GM18519 (cell line): ENCODE data around the gene MCOLN2.
"Not testable (repeated sequence)": the region's sequence is repeated elsewhere in the genome, so short reads cannot be mapped to it uniquely, and the experiment has no call there.

Experiments
- ATAC-seq: cut with Tn5 transposase; IDR thresholded peaks from one replicate; pipeline ENCODE4 v1.9.1; 2021; ENCODE audit warnings: mild to moderate bottlenecking, moderate library complexity; ENCODE audit not compliant: unreplicated experiment, low FRiP score

MCOLN2 gene

DNA sequence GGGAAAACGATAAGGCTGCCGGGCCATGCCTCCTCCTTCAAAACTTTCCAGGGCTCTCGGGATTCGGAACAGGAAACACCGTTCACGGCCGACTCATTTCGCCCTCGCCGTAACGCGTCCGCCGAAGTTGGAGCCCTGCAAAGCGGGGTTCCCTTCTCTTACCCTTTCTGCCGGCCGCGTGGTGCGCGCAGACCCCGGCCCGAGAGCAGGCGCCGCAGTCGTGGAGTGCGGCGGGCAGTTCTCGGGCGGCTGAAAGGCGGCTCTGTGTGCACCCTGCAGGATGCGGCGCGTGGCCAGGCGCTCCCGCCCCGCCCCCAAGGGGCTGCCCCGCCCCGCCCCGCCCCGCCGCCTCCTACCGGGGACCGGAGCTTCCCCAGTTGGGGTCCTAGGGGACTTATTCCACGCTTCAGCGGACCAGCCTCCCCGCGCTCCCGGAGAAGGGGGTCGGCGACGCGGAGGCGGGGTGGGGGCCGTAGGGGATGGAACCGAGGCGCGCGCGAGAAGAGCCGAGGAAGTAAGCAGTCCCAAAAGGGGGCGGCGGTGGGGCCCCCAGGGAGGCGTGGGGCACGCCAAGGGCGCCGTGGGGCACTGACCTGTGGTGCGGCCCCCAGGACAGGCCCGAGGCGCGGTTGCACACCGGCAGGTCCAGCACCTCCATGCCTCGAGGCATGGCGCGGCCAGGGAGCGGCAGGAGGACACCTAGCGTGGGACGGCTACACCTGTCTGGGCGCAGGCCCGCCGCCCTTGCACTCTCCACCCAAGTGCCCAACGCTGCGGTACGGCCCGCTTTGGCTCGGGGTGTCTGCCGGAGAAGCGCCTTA lies at the start of gene MCOLN2:
Gene MCOLN2 (minus strand): TSS at position 268 of the 821 bp plus-strand sequence. CDS start 241 bp downstream, at position 27.
- ATAC-seq: no peak

DNA sequence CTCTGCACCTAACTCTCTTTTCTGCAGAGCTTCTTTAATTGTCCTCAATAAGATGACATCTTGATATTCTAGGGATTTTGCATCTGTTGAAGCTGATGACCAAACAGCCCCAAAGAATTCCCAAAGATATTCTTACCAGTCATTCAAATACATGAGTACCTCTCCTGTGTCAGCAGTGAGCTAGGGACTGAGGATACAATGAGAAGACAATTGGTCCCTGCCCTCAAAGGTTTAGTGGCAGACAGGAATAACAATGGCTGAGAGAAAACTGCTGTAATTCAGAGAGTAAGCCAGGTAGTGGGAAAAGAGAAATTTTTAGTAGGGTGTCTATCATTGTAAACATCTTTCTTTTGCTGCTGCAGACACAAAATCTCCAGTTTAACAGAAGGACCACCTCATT lies 45.5 kb upstream of the MCOLN2 start:
- no peak for ATAC-seq

GRCh38 chr1:85041793-85042192 lies 44.9 kb upstream of the MCOLN2 start:
- ATAC-seq: no peak

- no peak for ATAC-seq
These were observed 36.3 kb upstream of the MCOLN2 start for GRCh38 chr1:85033221-85033620.

DNA sequence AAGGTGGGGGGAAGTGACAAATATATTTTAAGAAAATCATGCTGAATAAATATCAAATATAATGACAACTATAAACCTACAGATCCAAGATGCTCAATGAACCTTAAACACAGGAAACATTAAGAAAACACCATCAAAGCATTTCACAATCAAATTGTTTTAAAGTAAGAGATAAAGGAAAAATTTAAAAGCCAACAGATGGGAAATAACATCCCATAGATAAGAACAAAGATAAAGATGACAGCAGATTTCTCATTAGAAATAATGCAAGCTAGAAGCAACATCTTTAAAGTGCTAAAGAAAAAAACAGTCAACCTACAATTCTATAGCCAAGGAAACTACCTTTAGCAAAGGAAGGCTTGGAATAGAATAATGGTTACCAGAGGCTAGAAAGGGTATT lies 33.6 kb upstream of the MCOLN2 start:
- no peak for ATAC-seq

DNA sequence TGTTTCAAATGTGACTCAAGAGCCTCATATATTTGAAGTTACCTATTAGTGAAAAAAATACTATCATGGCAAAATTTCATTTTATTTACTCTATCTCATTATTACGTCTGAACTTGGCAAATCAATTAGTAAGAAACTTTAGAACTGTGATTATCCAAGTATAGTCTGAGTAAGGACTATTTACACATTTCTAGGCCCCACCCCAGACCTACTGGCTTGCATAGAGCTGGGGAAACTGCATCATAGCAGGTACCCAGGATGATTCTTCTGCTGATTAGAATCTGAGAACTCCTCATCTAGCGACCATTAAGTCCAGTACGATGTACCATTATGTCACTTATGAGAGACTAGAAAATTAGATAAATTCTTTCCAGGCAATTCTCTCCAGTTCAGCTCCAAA lies 31.2 kb upstream of the MCOLN2 start:
- no peak for ATAC-seq

GRCh38 chr1:85027242-85027983 lies 30.5 kb upstream of the MCOLN2 start:
- peak; percentile 57 for ATAC-seq

DNA sequence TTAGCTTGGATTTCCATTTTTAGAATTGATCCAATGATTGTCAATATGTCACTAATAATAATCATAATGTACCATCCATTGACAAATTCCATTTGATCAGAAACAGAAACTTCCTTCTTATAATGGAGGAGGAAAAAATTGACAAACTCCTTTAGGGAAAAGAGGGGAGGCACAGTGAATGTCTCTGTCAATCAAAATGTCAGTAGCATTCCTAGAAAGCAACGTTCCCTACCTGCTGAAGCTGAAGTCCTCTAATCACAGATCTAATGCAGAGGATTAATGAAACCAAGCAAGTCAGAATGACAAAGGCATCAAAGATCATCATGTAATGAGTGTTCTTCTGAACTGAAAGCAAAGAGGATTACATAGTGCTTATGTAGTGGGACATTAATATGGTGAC lies 29.0 kb upstream of the MCOLN2 start:
- no peak for ATAC-seq

DNA sequence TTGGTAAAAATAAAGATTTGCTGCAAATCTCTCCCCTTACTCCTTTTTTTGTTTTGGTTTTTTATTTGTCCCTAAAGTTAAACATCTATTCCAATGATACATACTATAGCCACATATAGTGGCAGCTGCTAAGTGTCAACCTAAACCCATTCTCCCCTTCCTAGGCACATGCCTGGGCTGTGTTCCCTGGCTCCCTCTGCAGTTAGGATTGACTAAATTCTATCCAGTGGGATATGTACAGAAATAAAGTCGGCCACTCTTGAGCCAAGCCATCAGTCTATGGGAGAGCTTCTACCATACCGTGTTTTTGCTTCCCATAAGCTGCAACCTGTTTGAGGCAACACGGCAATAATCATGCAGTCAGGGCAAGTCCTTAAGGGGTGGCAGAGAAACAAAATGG lies 27.8 kb upstream of the MCOLN2 start:
- no peak for ATAC-seq

- ATAC-seq: no peak
These were observed 25.8 kb upstream of the MCOLN2 start for GRCh38 chr1:85022700-85023099.

DNA sequence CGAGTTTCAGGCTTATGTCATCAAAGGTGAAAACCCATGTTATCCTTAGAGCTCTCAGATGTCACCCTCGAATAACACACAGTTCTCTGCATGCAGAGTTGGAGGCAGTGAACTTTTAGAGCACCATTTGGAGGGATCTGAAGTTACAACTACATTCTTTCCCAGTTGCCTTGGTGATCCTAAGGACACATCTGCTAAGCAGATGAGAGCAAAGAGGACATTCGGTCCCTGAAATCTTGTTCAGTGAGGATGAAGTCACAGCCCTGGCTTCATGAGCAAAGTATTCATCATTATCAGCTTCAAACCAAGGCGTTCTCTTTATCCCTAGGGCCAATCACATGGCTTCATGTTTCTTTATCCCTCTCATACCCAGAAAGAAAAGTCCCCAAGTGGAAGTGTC lies 23.1 kb upstream of the MCOLN2 start:
- no peak for ATAC-seq

DNA sequence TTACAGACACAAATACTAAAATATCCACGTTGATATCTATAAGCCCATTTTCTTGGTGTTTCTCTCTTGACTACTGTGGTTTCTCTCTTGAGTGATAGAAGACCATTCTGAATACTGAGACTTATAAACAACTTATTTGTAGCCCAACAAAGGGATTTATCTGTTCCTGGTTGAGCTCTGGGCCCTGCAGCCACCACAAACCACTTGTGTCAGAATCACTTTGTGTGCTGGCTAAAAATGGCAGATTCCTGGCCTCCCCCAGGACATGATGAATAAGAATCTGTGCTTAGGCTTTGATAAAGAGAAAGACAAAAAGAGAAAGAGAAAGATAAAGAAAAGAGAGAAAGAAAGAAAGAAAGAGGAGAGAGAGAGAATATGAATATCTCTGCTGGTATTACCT lies 18.9 kb upstream of the MCOLN2 start:
- ATAC-seq: no peak

DNA sequence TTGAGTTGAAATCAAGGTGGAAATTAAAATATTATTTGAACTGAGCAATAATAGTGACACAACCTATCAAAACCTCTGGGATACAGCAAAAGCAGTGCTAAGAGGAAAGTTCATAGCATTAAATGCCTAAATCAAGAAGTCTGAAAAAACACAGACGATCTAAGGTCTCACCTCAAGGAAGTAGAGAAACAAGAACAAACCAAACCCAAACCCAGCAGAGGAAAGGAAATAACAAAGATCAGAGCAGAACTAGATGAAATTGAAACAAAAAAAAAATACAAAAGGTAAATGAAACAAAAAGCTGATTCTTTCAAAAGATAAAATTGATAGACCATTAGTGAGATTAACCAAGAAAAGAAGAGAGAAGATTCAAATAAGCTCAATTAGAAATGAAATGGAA lies 8.7 kb upstream of the MCOLN2 start:
- ATAC-seq: not testable (repeated sequence)

DNA sequence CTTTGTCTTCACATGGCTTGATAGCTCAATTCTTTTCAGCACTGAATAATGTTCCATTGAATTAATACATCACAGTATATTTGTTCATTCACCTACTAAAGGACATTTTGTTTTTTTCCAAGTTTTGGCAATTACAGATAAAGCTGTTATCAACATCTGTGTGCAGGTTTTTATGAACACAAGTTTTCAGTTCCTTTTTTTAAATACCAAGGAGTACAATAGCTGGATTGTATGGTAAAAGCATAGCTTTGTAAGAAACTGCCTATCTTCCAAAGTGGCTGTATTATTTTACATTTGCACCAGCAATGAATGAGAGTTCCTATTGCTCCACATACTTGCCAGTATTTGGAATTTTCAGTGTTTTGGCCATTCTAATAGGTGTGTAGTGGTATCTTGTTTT lies 4.8 kb upstream of the MCOLN2 start:
- no peak for ATAC-seq

GRCh38 chr1:84998642-84999280 lies 1.8 kb upstream of the MCOLN2 start:
- no peak for ATAC-seq

DNA sequence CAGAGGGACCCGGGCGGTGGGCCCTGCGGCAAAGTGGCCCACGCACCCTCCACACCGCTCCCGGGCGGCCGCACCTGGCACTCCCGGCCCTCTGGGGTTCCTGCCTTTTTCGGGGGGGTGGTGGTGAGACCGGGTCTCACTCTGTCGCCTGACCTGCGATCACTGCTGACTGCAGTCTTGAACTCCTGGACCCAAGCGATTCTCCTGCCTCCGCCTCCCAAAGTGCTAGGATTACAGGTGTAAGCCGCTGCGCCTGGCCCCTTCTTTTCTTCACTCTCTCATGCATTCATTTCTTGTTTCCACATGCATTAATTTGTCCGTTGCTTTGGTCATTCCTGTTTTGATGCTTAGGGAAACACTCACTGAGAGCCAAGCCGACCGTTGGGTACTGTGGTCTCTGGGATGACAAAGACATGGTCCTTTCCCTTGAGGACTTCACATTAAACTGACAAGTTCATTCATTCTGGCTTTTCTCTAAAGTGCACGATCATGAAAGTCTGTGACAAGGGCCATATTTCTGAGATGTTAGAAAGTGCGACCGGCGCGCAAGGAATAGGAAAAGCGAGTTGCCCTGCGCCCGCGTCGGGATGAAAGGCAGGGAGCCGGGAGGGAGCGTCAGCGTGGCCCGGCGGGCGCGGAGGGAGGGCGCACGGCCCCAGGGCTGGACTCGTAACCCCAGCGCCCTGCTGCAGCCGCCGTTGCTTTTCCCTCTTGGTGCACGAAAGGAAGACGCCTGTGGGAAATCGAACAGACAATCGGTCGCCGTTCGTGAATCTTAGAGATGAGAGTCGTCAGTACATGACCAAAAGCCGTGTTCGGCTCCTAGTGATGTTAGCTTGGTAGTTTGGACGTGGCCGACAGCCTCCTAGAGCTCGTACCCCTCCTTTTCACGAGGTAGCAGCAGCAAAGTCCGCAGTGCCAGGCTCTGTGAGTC lies 1.0 kb upstream of the MCOLN2 start:
- ATAC-seq: no peak

GRCh38 chr1:84995484-84996334 lies 1.2 kb downstream of the MCOLN2 start:
- peak; percentile 68 for ATAC-seq

DNA sequence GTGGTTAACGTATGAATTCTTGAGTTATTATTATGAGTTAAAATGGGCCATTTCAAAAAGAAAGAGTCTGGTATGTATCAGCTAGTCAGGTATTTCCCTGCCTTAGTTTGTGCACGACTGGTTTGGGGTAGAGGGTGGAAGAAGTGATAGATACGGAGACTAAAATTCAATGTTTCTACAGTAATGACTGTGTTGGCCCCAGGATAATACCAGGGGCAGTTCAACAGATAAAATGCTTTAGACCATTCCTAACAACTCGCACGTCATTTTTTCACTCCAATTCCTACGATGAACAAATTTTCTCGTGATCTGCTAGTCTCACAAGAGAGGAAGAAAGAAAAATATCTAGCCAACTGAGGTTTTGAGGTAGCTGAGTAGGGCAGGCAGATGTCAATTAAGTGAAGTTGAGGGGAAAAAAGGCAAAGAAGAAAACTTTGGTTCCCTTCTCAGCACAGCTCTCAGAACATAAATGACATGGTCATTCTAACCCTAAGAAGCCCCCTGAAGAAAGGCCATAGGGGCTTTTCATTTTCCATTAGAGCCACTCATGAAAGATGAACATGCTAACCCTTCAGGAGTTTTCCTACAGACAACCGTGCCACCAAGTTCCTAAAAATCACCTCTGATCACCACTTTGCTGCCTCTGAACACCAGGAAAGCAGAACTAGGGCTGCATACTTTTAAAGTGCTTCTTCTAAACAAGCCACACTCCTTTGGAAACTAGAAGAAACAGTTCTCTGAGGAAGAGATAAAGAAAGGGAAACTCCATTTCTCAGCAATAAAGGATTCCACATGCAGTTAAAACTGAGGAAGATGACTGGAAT lies 5.6 kb downstream of the MCOLN2 start:
- ATAC-seq: no peak

GRCh38 chr1:84988588-84988987 lies 8.3 kb downstream of the MCOLN2 start:
- ATAC-seq: peak; percentile 59
